GM19395 (cell line): ENCODE results near the gene COMMD8.
"Not testable (repeated sequence)": the region's sequence is repeated elsewhere in the genome, so short reads cannot be mapped to it uniquely, and the experiment has no call there.

Source experiments
- ATAC-seq: cut with Tn5 transposase; IDR thresholded peaks from one replicate; pipeline ENCODE4 v1.9.1; 2021; ENCODE audit warnings: mild to moderate bottlenecking, moderate library complexity; ENCODE audit not compliant: unreplicated experiment

COMMD8 gene

DNA sequence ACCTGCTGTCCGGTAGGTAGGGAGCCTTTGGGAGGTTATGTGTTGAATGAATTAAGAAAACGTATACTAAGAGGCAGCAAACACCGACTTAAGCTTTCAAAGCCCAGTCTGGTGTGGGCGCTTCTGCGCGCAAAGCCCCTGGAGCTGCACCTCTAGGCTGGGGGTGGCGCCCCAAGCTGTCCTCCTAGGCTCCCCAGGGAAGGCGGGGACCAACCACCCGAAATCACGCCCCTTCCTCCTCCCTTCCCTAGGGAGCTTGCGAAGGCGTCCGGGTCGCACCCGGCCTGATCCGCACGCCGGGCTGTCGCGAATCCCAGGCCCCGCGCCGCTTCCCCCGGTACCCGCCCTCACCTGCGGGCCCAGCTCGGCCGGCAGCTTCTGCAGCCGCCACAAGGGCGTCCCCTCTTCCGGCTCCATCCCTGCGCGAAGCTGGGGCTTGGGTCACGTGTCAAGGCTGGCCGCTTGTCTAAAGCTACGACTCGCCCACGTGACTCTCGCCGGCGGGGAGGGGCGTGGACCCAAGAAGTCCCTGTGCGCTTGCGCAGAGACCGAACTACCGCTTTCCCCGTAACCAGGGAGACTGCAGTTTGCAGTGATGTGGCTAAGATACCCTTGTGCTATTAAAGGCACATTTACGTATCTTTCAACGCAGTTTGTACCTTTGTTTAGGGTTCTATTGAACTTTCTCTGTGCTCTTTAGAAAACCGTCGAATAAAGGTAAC is at the start of gene COMMD8:
COMMD8 (minus strand) TSS at position 468 of the 722 bp plus-strand sequence; CDS start at position 417, 51 bp downstream.
- ATAC-seq, result peak; percentile 91

DNA sequence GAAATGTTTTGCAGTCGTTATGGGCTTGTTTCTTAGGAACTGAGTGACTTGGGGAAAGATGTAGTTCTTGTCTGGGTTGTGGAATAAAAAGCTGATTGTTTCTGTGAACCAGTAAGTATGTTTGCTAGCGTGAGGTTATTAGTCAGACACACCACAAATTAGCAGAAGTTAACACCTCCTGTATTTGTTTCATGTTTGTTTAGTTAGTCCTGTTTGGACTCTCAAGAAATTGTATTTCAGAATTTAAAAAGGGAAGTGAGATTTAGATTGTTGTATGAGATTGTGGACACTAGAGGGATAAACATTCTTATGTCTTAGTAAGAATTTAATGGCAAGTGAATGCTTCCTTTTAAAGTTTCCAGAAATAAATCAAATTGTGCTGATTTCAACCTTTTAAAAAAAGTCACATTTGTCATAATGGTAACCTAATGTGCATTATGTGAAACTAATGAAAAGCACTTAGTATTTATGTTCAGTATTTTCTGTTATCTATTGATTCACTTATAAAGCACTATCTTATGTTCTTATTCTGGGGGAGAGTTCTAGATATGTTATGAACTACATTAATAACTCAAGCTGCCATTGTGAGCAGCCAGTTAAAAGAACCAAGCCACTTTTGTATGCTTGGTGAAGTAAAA is 47.1 kb upstream of the COMMD8 start:
- peak; percentile 99 for ATAC-seq

DNA sequence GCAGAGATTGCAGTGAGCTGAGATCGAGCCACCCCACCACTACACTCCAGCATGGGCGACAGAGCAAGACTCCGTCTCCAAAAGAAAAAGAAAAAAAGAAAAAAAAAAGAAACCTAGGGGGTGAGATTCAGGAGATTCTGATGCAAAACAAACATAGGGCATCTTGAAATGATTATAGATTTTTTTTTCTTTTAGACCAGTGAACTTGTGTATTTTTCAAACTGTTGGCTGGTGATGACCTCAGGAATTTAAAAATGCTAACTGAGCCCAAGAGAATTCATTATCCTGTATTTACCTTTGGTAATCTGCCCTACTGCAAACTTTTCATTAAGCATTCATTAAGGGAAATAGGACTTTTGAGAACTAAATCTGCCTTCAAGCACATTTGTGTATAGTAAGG is 42.2 kb upstream of the COMMD8 start:
- no peak for ATAC-seq

DNA sequence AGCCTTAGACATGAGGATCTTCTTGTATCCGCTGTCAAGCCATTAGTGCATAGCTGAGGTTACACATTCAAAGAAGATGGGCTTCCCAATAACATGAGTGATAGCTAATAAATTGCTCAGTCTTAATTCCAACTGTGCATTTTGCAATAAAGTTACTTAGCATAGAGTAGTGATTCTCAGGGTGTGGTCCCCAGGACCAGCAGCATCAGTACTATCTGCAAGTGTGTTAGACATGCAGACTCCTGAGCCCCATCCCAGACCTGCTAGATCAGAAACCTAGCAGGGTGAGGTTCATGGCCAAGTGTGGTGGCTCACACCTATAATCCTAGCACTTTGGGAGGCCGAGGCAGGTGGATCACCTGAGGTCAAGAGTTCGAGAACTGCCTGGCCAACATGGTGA is 41.6 kb upstream of the COMMD8 start:
- no peak for ATAC-seq

DNA sequence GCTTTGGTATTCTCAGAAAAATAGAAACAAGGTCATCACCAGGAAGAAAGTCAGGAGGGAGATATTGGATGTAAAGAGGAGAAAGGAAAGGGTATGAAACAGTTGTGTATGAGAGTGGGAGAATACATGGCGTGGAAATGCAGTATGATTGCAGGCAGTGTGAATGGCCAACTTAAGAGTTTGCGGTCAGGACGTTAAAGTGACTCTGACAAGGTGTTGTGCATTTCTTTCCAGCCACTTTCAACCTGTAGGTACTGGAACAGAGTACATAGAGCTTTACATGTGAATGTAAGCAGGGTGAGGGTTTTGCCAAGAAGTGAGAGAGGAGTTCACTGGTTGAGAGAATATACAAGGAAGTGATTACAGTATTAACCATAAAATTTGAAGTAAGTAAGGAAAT is 37.3 kb upstream of the COMMD8 start:
- no peak for ATAC-seq

DNA sequence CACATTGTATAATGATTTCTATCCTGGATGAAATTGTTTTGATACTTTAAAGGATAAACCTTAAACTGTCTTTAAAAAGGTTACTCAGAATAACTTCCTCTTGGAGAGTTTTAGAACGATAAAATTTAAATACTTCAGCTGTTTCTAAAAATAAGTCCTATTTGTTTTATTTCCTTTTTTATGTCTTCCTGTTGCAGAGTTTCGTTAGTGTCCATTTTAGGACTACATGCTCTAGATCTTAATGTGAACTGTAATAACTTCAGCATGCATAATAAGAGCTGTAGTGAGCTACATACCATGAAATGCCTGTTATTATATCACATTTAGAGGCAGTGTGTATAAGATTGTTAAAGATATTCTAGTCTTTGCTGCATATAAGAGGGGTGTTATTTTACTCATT is 36.2 kb upstream of the COMMD8 start:
- ATAC-seq, result peak; percentile 54

DNA sequence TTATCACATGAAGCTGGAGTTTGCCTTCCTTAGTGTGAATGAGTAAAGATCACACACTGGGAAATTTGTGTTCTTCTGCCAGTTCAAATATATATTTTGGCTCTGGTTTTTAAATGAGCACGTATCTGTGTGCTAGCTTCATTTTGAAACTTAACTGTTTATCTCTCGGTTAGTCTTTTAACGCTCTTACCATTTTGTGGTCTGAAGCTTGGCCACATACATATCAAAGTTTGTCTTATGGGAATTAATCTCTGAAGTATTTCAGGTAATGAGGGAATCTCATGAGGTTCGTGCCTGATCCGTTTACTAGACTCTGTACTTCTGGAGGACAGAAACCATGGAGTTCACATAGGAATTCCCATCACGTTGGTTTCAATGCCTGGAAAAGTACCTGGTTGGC is 35.4 kb upstream of the COMMD8 start:
- peak; percentile 47 for ATAC-seq

DNA sequence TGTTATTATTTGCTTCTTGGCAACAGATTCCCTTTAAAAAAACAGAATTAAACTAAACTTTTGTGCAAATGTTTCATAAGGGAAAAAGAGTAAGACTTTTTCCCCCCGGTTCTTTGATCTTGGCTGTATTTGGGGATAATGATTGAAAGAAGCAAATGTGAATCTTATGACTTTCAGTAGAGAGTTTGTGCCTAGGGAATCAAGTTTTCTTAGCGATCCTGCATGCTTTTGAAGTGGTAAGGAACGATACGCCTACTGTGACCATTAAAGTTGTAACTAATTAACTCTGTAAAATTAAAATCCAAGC is 30.6 kb upstream of the COMMD8 start:
- peak; percentile 3 for ATAC-seq

DNA sequence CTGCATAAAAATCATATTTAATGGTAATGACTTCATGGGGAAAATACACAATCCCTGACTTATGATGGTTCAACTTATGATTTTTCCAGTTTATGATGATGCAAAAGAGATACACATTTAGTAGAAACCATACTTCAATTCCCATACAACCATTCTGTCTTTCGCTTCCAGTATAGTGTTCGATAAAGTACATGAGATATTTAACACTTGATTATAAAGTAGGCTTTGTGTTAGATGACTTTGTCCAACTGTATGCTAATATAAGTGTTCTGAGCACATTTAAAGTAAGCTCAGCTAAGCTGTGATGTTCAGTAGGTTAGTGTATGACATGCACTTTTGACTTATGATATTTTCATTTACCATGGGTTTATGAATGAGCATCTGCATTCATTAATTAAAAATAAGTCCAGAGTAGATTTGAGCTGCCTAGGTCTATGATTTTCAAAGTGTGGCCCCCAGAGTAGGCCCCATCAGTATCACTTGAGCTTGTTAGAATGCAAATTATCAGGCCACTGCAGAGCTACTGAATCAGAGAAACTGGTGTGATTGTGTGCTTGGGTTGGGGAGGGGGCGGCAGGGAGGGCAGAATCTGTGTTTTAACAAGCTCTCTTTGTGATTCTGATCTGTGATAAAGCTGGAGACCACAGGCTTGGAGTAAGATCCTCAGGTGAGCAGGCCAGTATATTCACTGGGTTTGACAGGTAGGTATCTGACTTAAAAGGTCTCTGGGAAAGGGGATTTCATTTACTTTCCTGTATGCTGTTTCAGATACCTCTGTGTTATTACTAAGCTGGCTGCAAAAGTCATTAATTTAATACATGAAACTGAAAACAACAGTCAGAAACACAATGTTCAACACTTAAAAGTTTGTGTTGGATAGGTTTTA is 30.0 kb upstream of the COMMD8 start:
- ATAC-seq, result peak; percentile 62

DNA sequence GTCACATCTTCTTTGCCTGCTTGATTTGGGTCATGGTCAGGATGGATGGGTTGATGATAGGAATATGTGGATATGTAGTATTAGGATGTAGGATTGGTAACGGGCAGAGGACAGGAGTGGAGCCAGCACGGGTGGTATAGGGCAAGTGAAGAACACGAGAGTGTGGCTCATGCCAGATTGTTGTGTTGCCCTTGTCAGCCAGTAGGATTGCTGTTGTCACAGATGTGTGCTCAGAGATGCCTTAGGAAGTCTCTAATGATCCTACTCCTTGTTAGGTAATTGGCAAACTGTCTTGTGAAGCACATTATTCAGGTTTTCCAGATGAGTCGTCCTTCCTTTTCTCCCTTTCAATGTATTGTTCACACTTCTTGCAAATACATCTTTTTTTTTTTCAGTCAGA is 27.0 kb upstream of the COMMD8 start:
- peak; percentile 64 for ATAC-seq

DNA sequence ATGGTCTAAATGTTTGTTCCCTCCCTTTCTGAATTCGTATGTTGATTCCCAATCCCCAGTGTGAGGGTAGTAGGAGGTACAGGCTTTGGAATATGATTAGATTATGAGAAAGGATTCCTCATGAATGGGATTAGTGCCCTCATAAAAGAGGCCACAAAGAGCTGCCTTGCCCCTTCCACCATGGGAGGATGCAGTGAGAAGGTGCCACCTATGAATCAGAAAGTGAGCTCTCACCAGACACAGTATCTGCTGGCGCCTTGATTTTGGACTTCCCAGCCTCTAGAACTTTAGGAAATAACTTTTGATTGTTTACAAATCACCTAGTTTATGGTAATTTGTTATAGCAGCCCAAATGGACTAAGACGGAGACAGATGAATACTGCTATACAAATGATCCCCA is 25.2 kb upstream of the COMMD8 start:
- no peak for ATAC-seq

DNA sequence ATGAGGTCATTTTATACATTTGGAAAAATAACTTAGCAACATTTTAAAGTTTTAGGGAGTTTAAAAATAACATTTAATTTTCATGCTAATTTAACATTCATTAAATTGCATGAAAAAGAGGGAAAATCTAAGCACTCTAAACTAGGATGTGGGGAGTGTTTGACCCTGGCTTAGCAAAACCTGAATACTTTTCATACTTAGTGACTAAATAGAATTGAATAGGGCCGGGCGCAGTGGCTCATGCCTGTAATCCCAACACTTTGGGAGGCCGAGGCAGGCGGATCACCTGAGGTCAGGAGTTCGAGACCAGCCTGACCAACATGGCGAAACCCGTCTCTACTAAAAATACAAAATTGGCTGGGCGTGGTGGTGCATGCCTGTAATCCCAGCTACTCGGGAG is 23.2 kb upstream of the COMMD8 start:
- ATAC-seq, result not testable (repeated sequence)

DNA sequence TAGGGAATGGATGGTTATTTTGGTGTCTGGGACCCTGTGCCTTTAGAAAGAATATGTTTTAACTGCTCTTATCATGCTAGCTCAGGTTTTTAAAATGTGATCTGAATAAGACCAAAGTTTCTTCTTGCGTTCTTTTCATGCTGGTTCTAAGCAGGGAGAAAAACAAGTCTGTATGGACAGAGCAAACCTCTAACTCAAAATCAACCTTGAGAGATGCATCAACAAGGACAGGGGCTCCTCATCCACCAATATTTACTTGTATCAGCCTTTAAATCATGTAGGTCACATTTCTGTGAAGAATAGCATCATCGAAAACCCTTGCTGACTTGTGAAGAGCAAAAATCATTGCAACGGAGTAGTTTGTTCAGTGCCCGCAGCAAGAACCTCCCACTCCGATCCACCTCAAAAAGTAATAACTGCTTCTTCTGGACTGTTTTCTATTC is 22.8 kb upstream of the COMMD8 start:
- no peak for ATAC-seq

DNA sequence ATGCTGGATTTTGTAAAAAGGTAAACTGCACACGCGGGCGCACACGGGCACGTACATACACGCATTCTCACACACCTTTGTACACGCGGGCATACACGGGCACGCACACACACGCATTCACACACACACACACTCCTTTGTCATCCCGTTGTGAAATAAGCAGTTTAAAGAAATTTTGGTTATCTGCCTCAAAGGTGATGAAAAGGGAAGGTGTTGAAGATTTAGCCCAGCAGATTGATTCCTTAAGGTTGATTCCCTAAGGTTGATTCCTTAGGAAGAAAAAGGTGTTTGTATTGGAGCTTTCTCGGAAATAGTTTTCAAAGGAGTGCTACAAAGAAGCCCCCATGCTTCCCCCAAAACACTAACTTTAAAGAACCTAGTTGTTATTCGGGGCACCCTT is 22.3 kb upstream of the COMMD8 start:
- no peak for ATAC-seq

DNA sequence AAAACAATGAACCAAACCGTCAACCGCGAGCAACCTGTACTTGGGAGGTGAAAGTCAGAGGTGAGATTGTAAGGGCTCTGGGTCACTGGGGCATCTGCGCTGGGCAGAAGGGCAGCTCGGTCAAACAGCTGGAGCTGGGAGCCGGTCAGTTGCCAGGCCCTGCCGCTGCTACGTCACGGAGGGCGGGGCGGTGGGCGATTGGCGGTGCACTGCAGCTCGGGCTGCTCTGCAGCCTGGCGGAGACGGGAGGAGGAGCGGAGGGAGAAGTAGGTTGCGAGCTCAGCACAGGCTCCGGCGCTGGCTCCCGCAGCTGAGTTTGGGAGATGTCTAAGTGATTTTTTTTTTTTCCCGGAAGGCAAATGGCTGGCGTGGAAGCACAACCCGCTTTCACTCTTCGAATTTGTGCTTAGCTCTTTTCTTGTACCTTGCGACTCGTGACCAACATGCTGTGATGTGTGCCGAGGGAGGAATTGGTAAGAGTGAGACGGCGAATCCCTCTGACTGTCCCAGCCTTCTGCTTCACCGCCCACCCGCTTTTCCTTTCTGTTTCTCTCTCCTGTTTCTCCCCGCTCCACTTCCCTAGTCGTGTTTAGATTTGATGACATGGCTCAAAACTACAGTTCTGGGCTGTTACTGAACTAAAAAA is 21.7 kb upstream of the COMMD8 start, which contains the start of gene ATP10D:
ATP10D (plus strand) TSS at position 229 of the 646 bp plus-strand sequence. CDS start 27,266 bp downstream, outside the sequence.
- peak; percentile 98 for ATAC-seq

DNA sequence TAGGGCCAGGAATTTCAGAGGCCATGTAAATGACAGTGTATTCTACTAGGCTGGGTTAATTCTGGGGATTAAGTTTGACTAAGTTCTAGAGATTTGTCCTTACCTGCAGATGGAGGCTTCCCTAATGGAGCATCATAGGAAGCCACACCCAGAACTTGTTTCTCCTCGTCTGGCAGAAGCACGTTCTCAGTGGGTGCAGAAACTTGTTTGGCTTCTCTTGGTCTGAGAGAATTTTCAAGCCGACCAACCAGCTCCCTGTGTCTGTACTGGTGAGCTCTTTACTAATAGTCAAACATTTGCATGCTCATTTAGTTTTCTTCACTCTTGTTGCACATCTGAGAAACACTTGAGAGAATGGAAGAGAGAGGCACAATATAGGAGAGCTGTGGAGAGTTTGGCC is 20.7 kb upstream of the COMMD8 start:
- ATAC-seq, result no peak

DNA sequence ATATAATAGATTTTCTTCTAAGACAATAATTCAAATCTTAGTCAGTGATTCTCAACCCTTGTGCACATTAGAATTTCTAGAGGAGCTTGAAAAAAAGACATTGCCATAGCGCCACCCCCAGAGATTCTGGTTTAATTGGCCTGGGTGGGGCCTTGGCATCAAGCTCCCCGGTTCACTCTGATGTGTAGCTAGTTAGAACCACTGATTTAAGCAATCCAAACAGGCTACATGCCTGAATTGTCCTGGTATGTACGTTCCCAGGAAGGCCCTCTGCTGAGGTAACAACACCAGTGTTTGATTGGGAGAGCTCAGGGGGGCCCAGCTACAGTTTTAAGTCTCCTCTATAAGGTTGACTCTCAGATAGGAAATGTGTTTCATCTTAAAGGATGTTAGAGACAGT is 20.2 kb upstream of the COMMD8 start:
- no peak for ATAC-seq

DNA sequence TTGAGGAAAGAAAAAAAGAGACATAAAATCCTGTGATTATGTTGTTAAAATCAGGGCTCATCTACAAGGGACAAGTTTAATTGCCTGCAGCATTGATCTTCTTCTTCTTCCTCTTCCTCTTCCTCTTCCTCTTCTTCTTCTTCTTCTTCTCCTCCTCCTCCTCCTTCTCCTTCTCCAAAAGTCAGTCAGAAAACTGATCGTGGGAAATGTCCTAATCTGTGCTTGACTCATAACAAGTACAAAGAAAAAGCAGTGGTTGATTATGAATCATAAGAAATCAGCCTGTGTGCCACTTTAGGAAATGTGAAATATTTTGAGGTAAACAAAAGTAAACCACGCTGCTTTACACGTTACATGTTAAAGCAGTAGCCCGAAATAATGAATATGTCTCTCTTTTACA is 18.8 kb upstream of the COMMD8 start:
- no peak for ATAC-seq

DNA sequence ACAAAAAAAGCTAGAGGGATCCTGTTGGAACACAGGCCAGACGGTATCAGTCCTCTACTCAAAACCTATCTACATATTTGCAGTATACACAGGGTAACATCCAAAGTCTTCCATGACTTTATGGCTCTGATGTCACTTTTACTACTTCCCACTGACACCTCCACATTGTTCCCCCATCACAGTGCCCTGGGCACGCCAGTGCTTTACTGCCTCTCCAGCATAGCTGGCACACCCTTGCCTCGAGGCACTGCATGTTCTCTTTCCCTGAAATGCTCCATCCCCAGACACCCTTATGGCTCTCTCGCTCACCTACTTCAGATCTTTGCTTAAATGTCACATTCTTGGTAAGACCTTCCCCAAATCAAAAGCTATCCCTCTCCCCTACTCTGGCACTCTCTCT is 15.3 kb upstream of the COMMD8 start:
- no peak for ATAC-seq

DNA sequence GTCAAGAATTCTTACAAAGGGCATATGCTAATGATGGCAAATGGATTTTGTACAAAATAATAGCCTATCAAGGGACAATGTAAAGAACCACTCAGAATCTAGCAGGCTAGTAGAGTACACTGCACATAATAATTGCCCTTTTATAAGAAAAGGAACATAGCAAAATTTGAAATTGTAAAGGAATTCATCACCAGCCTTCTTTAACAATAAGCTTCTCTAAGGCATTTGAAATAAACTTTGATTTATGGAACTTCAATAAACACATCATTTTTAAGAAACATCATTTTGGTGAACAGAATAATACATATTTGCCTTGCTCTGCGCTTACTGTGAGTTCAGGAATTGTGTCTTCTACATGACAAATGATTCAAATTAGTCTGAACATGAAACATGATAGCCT is 11.9 kb upstream of the COMMD8 start:
- ATAC-seq, result no peak

DNA sequence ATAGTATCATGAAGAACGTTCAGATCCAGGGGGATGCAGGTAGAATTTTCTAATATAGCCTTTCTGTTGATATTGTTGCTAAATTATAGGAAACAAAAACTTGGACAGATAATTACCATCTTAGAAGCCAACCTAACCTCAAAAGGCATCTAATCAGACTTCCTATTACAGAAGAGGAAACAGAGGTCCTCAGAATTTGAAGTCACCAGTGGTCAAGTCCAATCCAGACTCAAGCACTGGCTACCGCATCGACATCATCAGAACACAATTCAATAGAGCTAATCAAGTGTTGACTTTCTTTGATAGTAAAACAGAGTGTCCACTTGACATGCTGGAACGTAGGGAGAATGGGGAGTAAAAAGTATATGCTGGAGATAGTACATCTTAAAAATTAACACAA is 11.3 kb upstream of the COMMD8 start:
- no peak for ATAC-seq
